HepG2 (cell line): ENCODE data around the gene ROM1. TPM values are rescaled to one million over a fixed set of nuclear protein-coding genes. Genes with fewer than 3 reads are reported as not detected.
A peak's percentile ranks its signal among the peaks of the same experiment; 100 is the strongest.

ENCODE experiments used
- ASH2L ChIP-seq: fragments of 300-600, 200-600 bp; sonication (generic); IDR thresholded peaks from 2 replicates; pipeline ENCODE4 v1.7.0; 2017; ENCODE audit warnings: low read depth, mild to moderate bottlenecking, moderate library complexity, mixed read lengths, low read length; ENCODE audit not compliant: insufficient read length
- FOXA3 ChIP-seq: IDR thresholded peaks from 2 replicates; pipeline ENCODE4 v1.6.1; 2016; ENCODE audit warnings: missing genetic modification reagents, missing compliant biosample characterization
- HMG20A ChIP-seq: IDR thresholded peaks from 2 replicates; pipeline ENCODE4 v1.6.1; 2016; ENCODE audit warnings: borderline replicate concordance
- HOXA5 ChIP-seq: sonication (generic); formaldehyde crosslinking; IDR thresholded peaks from 2 replicates; pipeline ENCODE4 v1.4.0; 2020; ENCODE audit warnings: missing genetic modification reagents
- KLF16 ChIP-seq, 2 experiments: sonication (generic) in 1 of 2; formaldehyde crosslinking in 1 of 2; IDR thresholded peaks; 2 replicates each; pipeline versions ENCODE4 v1.6.1 to v1.8.0; 2016 to 2023; ENCODE audit warnings: missing genetic modification reagents in 2 of 2, missing compliant biosample characterization in 1 of 2
- PHF5A ChIP-seq: IDR thresholded peaks from one replicate; pipeline ENCODE4 v1.6.1; 2018; ENCODE audit warnings: low read depth, missing genetic modification reagents; ENCODE audit not compliant: unreplicated experiment
- RFXANK ChIP-seq: IDR thresholded peaks from 2 replicates; pipeline ENCODE4 v1.6.1; 2016
- RXRB ChIP-seq: IDR thresholded peaks from 2 replicates; pipeline ENCODE4 v1.6.1; 2016; ENCODE audit warnings: borderline replicate concordance, missing genetic modification reagents, missing compliant biosample characterization
- TEAD3 ChIP-seq: optimal IDR thresholded peaks from 2 replicates; pipeline ENCODE3; 2016; ENCODE audit warnings: borderline replicate concordance
- TOPORS ChIP-seq: sonication (generic); formaldehyde crosslinking; IDR thresholded peaks from 2 replicates; pipeline ENCODE4 v1.8.0; 2023; ENCODE audit warnings: mild to moderate bottlenecking, missing genetic modification reagents
- TRIM24 ChIP-seq: sonication (generic); formaldehyde crosslinking; IDR thresholded peaks from 2 replicates; pipeline ENCODE4 v1.8.0; 2022; ENCODE audit warnings: mild to moderate bottlenecking, missing genetic modification reagents
- ZBTB3 ChIP-seq: sonication (generic); formaldehyde crosslinking; IDR thresholded peaks from 2 replicates; pipeline ENCODE4 v1.4.0; 2020; ENCODE audit warnings: low read depth, mild to moderate bottlenecking, moderate library complexity, missing genetic modification reagents, borderline replicate concordance
- ZNF431 ChIP-seq: sonication (generic); formaldehyde crosslinking; IDR thresholded peaks from 2 replicates; pipeline ENCODE4 v1.9.0; 2022; ENCODE audit warnings: missing genetic modification reagents, low read depth, mild to moderate bottlenecking, borderline replicate concordance
- ZNF451 ChIP-seq: sonication (generic); formaldehyde crosslinking; IDR thresholded peaks from 2 replicates; pipeline ENCODE4 v1.5.0; 2020; ENCODE audit warnings: mild to moderate bottlenecking, missing genetic modification reagents
- ZNF709 ChIP-seq: sonication (generic); formaldehyde crosslinking; IDR thresholded peaks from 2 replicates; pipeline ENCODE4 v1.5.0; 2020; ENCODE audit warnings: mild to moderate bottlenecking, missing genetic modification reagents
- ZNF790 ChIP-seq: sonication (generic); formaldehyde crosslinking; IDR thresholded peaks from 2 replicates; pipeline ENCODE4 v1.8.0; 2022; ENCODE audit warnings: missing genetic modification reagents, mild to moderate bottlenecking, borderline replicate concordance
- ZNF792 ChIP-seq: IDR thresholded peaks from 2 replicates; pipeline ENCODE4 v1.6.1; 2016
- polyA plus RNA-seq, 8 experiments: library from polyadenylated mRNA; depleted of rRNA in 3 of 8; stranded (reverse) in 7 of 8; unstranded in 1 of 8; fragments of >200 nt; fragmentation: Illumina TruSeq in 4 of 8; extraction: Trizol in 4 of 8; gene quantifications; 2 replicates each; pipeline versions ENCODE4 v1.2.1 to v1.2.3, GENCODE V29; 2011 to 2016; ENCODE audit warnings: low read depth in 4 of 8, missing spikeins in 1 of 8, mixed read lengths in 1 of 8; ENCODE audit not compliant: insufficient read depth in 1 of 8
- total RNA-seq, 5 experiments: library from RNA; depleted of rRNA; stranded (reverse); fragments of >200 nt; fragmentation: Illumina TruSeq; extraction: Trizol; gene quantifications; 2 replicates each; pipeline ENCODE4 v1.2.3, GENCODE V29; 2016; ENCODE audit warnings: low read depth in 1 of 5
- TF ChIP-seq, protein P1 (sequence below): sonication (generic); formaldehyde crosslinking; IDR thresholded peaks from 2 replicates; pipeline ENCODE4 v1.5.1; 2020; ENCODE audit warnings: mild to moderate bottlenecking, moderate library complexity, missing genetic modification reagents
- TF ChIP-seq, protein P2 (sequence below): sonication (generic); formaldehyde crosslinking; IDR thresholded peaks from 2 replicates; pipeline ENCODE4 v1.8.1; 2022; ENCODE audit warnings: low read depth, mild to moderate bottlenecking, missing genetic modification reagents
- TF ChIP-seq, protein P3 (sequence below): sonication (generic); formaldehyde crosslinking; IDR thresholded peaks from 2 replicates; pipeline ENCODE4 v1.5.0; 2020; ENCODE audit warnings: missing genetic modification reagents, mild to moderate bottlenecking, borderline replicate concordance
- TF ChIP-seq, protein P4 (sequence below): sonication (generic); formaldehyde crosslinking; IDR thresholded peaks from 2 replicates; pipeline ENCODE4 v1.8.0; 2022; ENCODE audit warnings: missing genetic modification reagents, mild to moderate bottlenecking, borderline replicate concordance
- TF ChIP-seq, protein P5 (sequence below): IDR thresholded peaks from 2 replicates; pipeline ENCODE4 v1.6.1; 2018; ENCODE audit warnings: missing genetic modification reagents

ROM1 gene
- total and polyA plus RNA-seq, 2 of the 13 experiments (the other 11 are each of a cell fraction or from before 2014, with no cell fraction given): 1.2 to 2.4 TPM

DNA sequence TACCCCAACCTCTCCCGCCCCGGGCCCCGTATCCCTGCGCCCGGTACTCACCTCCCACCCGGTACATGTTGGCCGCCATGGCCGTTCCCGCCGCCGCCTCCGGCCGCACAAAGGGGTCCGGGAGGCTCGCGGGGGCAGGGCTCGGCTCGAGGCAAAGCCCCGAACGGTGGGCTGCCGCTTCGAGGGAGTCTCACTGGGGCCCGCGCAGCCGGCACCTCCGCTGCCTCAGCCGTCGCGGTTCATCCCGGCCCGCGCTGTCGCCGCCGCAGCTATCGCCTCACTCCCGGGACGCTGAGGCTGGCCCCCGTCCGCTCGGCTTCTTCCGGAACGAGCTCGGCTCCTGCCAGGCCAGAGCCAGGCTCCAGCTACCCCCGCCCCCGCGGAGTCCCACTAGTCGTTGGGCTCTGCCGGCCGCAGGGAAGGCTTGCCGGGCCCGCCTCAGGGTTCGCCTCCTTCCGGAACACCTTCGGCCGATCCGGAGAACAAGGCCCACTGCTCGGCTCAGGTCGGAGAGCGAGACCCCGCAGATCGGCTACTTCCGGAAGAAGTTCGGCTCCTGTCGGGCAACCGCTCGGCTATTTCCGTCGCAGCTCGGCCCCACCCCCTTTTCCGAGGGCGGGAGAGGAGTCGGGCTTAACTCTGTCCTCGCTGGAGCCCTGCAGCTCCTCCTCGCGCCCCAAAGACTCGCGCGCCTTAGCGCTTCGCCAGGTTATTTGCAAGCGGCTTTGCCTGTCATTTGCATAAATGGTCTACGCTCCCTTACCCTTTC is 11.5 kb upstream of the ROM1 start, which contains the start of gene MTA2 (continued):
- TF ChIP-seq, protein P1, sequence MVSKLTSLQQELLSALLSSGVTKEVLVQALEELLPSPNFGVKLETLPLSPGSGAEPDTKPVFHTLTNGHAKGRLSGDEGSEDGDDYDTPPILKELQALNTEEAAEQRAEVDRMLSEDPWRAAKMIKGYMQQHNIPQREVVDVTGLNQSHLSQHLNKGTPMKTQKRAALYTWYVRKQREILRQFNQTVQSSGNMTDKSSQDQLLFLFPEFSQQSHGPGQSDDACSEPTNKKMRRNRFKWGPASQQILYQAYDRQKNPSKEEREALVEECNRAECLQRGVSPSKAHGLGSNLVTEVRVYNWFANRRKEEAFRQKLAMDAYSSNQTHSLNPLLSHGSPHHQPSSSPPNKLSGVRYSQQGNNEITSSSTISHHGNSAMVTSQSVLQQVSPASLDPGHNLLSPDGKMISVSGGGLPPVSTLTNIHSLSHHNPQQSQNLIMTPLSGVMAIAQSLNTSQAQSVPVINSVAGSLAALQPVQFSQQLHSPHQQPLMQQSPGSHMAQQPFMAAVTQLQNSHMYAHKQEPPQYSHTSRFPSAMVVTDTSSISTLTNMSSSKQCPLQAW (CRISPR knock-in tag): 0 out of 2 replicates have a peak, but pooled peaks have one; percentile 58
- TF ChIP-seq, protein P2, sequence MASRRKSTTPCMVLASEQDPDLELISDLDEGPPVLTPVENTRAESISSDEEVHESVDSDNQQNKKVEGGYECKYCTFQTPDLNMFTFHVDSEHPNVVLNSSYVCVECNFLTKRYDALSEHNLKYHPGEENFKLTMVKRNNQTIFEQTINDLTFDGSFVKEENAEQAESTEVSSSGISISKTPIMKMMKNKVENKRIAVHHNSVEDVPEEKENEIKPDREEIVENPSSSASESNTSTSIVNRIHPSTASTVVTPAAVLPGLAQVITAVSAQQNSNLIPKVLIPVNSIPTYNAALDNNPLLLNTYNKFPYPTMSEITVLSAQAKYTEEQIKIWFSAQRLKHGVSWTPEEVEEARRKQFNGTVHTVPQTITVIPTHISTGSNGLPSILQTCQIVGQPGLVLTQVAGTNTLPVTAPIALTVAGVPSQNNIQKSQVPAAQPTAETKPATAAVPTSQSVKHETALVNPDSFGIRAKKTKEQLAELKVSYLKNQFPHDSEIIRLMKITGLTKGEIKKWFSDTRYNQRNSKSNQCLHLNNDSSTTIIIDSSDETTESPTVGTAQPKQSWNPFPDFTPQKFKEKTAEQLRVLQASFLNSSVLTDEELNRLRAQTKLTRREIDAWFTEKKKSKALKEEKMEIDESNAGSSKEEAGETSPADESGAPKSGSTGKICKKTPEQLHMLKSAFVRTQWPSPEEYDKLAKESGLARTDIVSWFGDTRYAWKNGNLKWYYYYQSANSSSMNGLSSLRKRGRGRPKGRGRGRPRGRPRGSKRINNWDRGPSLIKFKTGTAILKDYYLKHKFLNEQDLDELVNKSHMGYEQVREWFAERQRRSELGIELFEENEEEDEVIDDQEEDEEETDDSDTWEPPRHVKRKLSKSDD (CRISPR knock-in tag): no peak
- TF ChIP-seq, protein P3, sequence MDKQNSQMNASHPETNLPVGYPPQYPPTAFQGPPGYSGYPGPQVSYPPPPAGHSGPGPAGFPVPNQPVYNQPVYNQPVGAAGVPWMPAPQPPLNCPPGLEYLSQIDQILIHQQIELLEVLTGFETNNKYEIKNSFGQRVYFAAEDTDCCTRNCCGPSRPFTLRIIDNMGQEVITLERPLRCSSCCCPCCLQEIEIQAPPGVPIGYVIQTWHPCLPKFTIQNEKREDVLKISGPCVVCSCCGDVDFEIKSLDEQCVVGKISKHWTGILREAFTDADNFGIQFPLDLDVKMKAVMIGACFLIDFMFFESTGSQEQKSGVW (CRISPR knock-in tag): no peak
- TF ChIP-seq FOXA3 (CRISPR knock-in tag) (peak; percentile 25; the same call in 1 of the 2 replicates), TOPORS (CRISPR knock-in tag) (no peak), ASH2L (peak; percentile 83), HMG20A (CRISPR knock-in tag) (no peak), ZNF790 (CRISPR knock-in tag) (peak; percentile 89), ZNF709 (CRISPR knock-in tag) (peak; percentile 78), ZNF792 (CRISPR knock-in tag) (no peak; the same call in 1 of the 2 replicates), RXRB (0 out of 2 replicates have a peak, but pooled peaks have one; percentile 34), ZNF431 (CRISPR knock-in tag) (no peak), ZBTB3 (CRISPR knock-in tag) (no peak), HOXA5 (peak; percentile 28; the same call in 1 of the 2 replicates), KLF16 (CRISPR knock-in tag; IDR thresholded peaks at IDR 0.05) (peak in 1 of 2 experiments; percentile 75; a peak in 1 of 4 replicates), PHF5A (no peak), TEAD3 (CRISPR knock-in tag) (no peak), RFXANK (CRISPR knock-in tag) (no peak), TRIM24 (CRISPR knock-in tag) (no peak), ZNF451 (CRISPR knock-in tag) (peak; percentile 83)
- TF ChIP-seq, protein P4, sequence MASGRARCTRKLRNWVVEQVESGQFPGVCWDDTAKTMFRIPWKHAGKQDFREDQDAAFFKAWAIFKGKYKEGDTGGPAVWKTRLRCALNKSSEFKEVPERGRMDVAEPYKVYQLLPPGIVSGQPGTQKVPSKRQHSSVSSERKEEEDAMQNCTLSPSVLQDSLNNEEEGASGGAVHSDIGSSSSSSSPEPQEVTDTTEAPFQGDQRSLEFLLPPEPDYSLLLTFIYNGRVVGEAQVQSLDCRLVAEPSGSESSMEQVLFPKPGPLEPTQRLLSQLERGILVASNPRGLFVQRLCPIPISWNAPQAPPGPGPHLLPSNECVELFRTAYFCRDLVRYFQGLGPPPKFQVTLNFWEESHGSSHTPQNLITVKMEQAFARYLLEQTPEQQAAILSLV: 0 out of 2 replicates have a peak, but pooled peaks have one; percentile 71
- TF ChIP-seq, protein P5, sequence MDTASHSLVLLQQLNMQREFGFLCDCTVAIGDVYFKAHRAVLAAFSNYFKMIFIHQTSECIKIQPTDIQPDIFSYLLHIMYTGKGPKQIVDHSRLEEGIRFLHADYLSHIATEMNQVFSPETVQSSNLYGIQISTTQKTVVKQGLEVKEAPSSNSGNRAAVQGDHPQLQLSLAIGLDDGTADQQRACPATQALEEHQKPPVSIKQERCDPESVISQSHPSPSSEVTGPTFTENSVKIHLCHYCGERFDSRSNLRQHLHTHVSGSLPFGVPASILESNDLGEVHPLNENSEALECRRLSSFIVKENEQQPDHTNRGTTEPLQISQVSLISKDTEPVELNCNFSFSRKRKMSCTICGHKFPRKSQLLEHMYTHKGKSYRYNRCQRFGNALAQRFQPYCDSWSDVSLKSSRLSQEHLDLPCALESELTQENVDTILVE: peak; percentile 72; the same call in 1 of the 2 replicates
